Hematopoietic multipotent progenitor cell treated with erythropoietin and hydrocortisone succinate and interleukin-3 and kit ligand, for 17 days (in vitro differentiated cells): Measurements from ENCODE around the gene STRBP.

Experiments used
- DNase-seq: peaks from one replicate; pipeline ENCODE4 v3.0.0-alpha.2; 2015; ENCODE audit warnings: low spot score

STRBP gene

DNA sequence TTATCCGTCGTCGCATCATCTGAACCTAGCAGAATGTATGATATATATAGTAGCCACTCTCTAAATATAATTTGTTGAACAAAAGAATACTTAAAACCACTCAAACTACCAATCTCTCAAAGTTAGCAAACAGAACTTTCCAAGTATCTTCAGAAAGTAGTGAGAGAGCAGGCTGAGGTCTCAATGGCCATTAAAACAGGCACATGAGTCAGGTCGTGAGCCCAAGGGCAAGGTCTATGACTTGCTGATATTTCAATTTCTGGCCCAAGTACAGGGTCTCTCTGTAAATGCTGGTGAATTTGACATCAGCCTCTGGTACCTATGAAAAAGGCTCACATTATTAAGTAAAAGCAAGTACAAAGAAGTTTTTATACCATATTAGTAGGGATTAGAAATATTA lies 139.8 kb downstream of the STRBP start:
- no peak for DNase-seq

DNA sequence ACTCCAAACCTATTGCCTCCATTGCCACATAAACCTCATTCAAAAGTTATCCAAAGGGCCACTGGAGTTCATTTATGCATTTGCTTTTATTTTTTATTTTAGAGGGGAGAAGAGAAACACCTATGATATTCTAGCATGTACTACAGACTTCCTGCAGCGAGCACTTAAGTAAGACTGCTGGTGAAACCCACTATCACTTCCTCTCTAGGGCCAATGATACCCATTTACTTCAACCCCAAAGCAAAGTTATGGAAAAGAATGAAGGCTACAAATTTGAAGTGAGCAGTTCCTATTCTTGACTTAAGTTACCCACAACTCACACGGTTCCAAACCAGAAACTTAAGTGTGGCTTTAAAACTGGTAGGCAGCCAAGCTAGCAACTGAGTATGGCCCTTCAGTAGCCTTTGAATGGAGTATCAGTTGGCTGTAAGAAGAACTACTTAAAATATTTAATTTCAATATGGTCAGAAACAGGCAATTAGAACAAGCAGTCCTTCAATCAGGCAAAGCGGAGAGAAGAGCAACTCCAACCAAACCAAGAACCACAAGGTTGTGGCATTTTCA lies 140.8 kb downstream of the STRBP start:
- no peak for DNase-seq

- DNase-seq: no peak
Measured at GRCh38 chr9:123121457-123121856, 146.9 kb downstream of the STRBP start.

DNA sequence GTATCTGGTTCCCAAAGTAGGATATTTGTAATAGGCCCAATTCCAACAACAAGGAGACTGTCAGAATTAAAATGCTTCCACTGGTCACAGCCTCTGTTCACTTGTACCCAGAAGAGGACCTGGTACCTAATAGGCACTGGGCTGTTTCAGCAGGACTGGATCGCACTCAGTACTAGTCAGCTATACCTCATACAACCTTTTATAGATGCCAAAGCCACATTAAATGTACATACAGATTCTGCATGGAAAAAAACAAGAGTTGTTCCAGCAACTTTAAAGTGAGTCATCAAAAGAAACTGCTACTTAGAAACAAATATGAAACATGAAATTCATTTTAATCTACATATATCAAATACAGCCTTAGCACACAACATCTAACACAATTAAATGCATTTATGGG lies 147.4 kb downstream of the STRBP start:
- DNase-seq: no peak

- DNase-seq: no peak
Measured at GRCh38 chr9:123120131-123120530, 148.3 kb downstream of the STRBP start.

DNA sequence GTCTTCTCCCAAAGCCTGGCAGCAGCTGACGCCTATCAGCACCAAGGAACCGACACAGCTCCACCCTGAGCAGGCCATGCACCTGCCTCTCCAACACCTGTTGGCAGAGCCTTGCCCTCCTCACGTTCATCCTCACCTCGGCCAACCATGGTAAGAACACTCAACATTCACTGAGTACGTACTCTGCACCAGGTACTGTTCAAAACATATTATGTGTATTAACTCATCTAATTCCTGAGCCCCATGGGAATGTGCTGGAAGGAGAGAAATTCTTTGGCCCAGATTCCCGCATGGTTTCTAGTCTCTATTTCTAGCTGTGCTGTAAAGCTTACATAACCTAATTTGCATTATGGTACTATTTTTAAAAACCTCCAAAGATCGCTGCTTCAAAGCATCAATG lies 148.8 kb downstream of the STRBP start:
- no peak for DNase-seq

- DNase-seq: no peak
Measured at GRCh38 chr9:123116036-123116435, 152.3 kb downstream of the STRBP start.

DNA sequence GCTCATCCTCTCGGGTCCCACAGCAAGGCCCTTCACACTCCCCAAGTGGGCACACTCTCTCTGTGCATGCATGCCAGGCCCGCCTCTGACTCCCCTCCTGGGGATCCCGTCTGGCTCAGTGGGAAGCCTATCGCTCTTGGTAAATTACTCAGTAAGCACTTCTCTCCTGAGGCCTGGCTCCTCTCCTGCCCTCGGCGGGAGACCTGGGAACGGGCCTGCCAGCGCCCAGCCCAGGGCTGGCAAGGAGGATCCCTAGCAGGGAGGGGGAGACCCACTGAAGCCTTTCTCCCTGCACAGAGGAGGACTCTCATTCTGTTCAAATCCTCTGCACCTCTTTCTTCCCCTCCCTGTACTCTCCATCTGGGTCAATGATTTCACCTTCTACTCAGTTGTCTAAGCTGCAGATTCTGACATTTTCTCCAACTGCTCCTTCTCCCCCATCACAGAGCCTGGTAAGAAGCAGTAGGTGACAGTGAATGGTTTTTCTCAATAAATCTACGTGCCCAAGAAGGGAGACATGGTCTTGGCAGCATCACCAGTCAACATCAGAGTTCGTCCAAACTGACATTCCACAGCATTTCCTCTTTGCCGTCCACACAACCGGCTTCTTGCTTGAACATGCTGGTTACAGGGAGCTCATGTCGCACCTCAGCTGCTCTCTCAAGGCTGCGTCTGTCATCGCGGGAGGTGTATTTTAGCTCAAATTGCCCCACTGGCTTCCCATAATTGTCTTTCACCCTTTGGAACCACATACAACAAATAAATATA lies 153.1 kb downstream of the STRBP start:
- DNase-seq: no peak

DNA sequence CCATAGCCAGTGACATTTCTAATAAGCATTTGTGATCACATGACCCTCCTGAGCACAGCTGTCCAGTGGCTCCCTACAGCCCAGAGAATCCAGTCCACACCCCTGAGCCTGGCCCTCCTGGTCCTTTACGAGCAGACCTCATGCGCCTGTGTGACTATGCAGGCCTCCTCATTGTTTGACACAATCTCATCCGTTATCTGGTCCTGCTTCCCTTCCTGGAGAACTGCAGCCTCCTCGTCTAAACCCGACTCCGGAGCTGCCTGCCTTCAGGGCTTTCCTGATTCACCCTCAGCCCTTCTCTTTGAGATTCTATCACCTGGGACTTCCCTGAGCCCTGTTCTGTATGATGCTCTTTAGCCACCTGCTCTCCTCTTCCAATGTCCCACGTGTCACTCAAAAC lies 155.2 kb downstream of the STRBP start:
- DNase-seq: no peak

DNA sequence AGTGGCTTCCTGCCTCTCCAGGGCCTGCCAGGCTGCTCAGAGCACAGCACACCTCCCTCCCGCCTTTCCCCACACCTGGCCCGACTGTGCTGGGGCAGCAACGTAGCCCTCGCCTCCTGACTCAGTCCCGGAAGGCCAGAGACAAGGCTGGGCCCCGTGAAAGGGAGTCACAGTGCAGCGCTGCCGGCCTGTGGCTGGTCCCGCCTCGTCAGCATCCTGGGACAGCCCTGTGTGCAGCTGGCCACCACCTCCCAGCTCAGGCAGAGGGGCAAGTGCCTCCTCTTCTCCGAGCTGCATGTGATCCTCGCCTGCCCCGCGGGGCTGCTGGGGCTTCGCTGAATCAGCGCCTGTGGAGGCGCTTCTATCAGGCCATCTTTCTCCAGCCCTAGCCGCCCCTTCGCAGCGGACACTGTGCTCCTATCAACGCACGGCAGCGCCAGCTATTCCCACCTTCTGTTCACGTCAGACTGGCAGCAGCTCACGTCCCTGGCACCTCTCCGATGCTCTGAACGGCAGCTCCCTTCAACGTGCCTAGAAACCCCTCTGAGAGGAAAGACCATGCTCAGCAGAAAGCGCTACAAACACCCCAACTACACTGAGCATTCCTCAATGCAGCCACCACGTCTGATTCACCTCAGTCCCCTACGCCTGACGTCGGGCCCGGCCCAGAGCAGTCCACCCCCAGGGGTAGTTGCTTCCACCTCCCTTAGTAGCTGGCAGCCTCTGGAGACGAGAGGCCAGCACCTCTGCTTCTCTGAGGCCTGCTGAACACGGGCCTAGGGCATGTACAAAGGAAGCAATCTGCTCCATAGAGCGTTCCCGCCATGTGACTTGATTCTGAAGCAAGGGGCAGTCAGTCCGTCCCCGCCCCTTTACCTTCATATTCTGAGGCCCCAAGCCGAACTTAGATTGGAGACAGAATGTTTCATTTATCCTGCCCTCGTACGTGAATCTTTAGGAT lies 156.1 kb downstream of the STRBP start:
- DNase-seq: no peak

DNA sequence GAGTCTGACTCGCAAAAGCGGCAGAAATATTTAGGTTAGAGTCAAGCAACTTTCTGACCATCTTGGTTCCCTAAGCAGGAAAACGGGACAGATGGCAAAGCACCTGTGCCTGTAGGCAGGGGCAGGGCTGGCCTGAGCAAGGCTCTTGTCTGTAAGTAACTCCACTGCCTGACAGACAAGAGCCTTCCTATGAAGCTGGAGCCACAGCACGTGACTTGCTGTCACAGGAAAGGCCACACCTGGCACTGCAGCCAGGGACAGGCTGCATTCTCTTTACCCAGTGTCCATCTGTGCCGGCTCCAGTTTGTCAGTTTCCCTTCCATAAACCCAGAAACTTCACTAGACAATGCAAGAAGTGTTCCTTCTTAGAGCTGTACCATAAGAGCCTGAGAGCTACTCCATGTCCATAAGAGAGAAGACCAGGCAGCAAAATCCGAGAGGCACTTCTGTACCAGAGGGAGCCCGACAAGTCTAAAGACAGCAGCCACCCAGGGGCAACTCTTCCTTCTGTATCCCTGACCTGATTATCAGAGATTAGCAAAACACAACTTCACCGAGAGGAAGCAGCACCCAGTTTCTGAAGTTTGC lies 156.9 kb downstream of the STRBP start:
- no peak for DNase-seq

GRCh38 chr9:123109540-123110279 lies 158.7 kb downstream of the STRBP start:
- no peak for DNase-seq

DNA sequence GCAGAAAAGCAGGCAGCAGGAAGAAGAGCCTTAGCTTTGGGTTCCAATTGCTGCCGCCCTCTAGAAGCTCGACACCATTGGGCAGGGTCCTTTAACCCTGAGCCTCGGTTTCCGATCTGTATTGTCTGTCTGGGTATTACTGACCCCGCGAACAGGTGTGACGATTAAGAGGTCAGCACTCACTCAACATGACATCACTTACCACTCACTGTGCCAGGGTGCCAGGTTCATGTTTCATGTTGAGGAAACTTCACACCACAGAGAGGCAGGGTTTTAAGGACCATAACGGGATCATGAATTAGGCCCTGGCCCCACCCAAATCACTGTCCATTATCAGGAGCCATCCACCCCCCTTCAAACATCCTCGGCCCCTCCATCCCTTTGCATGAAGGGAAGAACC lies 159.4 kb downstream of the STRBP start:
- DNase-seq: no peak

DNA sequence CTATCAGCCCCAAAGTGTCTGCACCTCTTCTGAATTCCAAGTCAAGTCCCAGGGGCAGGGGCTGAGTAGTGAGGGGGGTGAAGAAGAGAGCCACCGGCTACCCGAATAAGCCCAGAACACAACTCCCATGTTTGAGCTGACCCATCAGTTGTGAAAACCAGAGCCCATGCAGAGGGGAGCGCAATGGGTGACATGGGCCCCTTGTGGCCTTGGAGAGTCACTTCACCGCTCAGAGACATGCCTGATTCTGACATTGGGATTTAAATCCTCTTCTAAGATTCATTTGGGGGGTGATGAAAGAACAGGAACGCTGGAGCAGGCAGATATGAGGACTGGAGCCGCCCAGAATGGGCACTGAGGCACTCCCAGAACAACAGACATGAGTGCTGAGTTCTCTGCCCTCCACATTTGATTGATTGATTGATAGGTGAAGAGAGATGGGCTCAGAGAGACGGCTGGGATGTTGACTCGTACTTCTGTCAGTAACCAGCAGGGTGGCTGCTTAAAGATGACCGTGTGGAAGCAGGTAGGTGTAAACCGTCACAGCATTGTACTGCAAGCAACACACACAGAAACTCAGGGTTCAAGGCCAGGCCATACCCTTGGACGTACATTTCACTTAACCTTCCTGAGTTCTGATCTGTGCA lies 160.6 kb downstream of the STRBP start:
- no peak for DNase-seq

- no peak for DNase-seq
Measured at GRCh38 chr9:123105490-123105889, 162.9 kb downstream of the STRBP start.

DNA sequence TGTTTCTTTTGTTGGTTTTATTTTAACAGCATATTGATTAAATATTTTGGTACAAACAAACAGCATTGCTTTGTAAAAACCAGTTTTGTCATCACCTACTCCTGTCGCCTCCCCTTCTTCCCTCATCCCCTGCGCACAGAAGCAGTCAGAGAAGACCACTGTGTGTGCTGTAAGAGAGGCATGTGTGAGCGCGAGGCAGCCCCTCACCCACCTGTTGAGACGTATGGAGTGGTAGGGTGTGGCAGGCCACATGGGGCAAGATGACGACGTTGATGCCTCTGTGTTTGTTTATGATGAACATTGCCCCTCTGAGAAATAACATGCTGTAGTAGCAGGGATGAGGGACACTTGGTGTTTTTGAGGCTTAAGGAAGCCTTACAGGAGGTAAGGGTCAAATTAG lies 163.6 kb downstream of the STRBP start:
- no peak for DNase-seq

DNA sequence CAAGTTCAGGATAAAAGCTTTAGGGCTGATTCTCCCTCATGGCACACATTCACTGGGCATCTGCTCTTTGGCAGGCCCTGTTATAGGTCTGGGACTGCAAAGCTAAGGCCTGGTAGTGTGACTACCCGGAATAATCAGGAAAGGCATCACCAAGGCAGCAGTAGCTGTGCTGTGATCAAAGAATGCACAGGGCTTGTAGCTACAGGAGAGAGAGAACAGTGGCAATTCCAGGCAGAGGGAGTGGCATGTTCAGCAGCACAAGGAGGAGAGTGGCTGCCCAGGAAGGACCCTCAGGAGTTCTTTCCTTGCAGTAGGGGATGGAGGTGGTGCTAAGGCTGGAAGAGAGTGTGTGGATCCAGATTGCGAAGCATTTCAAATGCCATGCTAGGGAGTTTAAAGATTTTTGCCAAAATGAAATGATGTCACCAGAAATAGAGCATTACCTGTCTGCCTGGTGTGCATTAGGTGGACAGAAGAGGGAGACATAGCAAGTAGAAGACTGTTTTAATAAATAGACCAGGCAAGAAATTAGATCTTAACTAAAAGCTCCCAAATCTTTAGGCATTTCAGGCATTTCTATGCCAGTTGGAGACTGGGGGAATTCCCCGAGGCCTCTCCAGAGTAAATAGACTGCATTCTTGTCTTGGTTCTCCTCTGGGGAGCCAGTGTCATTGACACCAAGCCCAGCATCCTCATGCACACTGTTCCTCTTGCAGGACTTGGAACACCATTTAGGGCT lies 165.8 kb downstream of the STRBP start:
- no peak for DNase-seq

DNA sequence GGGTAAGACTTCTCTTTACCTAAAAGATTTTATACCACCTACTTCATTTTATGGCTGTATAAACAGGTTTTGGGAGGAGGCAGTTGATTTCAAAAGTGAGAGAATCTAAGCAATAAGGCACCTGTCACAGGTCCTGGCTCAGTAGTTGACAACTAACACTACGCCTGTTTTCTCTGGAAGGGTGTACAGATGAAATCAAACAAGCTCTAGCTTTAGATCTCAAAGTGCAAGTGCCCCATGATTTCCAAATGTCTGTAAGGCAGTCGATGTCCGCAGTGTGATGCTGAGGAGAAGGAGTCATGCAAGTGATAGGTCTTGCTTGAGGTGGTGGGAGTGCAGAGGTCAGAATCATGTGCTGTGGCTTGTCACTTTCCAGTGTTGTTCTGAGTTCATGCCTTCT lies 168.8 kb downstream of the STRBP start:
- DNase-seq: no peak

DNA sequence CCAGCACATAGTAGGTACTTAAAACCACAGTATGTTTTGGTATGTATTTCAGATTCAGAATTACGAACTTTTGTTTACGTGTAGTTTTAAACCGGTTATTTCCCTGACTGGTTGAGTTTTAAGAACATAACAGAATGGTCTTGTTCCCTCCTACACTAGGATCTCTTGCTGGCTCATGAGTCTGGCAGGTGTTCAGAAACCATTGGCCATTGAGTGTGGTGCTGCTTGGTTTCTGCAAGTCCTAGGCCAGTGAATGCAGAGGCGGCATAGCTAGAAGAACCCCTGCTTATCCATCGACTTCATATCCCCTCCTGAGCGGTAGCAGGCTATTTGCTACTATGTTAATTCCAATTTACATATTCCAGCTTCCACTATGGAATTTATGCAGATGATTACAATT lies 169.3 kb downstream of the STRBP start:
- no peak for DNase-seq

GRCh38 chr9:123098096-123098459 lies 170.3 kb downstream of the STRBP start:
- DNase-seq: no peak
